Measurements from ENCODE around the gene ANLN. TPM values are rescaled to one million over a fixed set of nuclear protein-coding genes. Genes with fewer than 3 reads are reported as not detected.

Gene ANLN
- total and polyA plus RNA-seq, 2 donors from 2014 or later, result 0.17 to 1.2 TPM

- TF ChIP-seq CTCF (IDR thresholded peaks at IDR 0.05; ENCODE audit: borderline replicate concordance, extremely low read depth, insufficient read depth), result no peak
- Histone ChIP-seq H3K4me3 (ENCODE audit: low read length in 3 of 3) (no peak overlapping the region), H3K9me3 (ENCODE audit: control insufficient read depth in 2 of 3, insufficient read depth in 1 of 3, low read length in 3 of 3) (no peaks in the 10 kb centered on the region), H3K27ac (ENCODE audit: low read depth in 2 of 2, low read length in 2 of 2) (no peak overlapping the region), H3K36me3 (ENCODE audit: control insufficient read depth in 2 of 3, insufficient read depth in 3 of 3, low read length in 3 of 3) (no peaks in the 10 kb centered on the region), H3K4me1 (ENCODE audit: control insufficient read depth in 2 of 3, insufficient read depth in 2 of 3, low read depth in 1 of 3, low read length in 3 of 3) (no peaks in the 10 kb centered on the region), H3K27me3 (ENCODE audit: control insufficient read depth, insufficient read depth, low read length) (no peaks in the 10 kb centered on the region), H3K9ac (ENCODE audit: low read length in 3 of 3) (no peak overlapping the region)
- FAIRE-seq, result no peak
- intact Hi-C loops (cut with DNase I), result no loop called here
- DNase-seq, result no peak
These were observed 66.5 kb downstream of the ANLN start for GRCh38 chr7:36456138-36456537.

- DNase-seq, result no peak
- Histone ChIP-seq H3K9me3 (ENCODE audit: control insufficient read depth in 2 of 3, insufficient read depth in 1 of 3, low read length in 3 of 3) (no peaks in the 10 kb centered on the region), H3K27ac (ENCODE audit: low read depth in 2 of 2, low read length in 2 of 2) (no peak overlapping the region), H3K4me1 (ENCODE audit: control insufficient read depth in 2 of 3, insufficient read depth in 2 of 3, low read depth in 1 of 3, low read length in 3 of 3) (no peaks in the 10 kb centered on the region), H3K36me3 (ENCODE audit: control insufficient read depth in 2 of 3, insufficient read depth in 3 of 3, low read length in 3 of 3) (no peaks in the 10 kb centered on the region), H3K9ac (ENCODE audit: low read length in 3 of 3) (no peak overlapping the region), H3K27me3 (ENCODE audit: control insufficient read depth, insufficient read depth, low read length) (no peaks in the 10 kb centered on the region), H3K4me3 (ENCODE audit: low read length in 3 of 3) (no peak overlapping the region)
- TF ChIP-seq CTCF (IDR thresholded peaks at IDR 0.05; ENCODE audit: borderline replicate concordance, extremely low read depth, insufficient read depth), result no peak
- no peak for FAIRE-seq
- intact Hi-C loops (cut with DNase I), result no loop called here
These were observed 66.9 kb downstream of the ANLN start for GRCh38 chr7:36456548-36456947.

GRCh38 chr7:36459236-36459960 lies 69.7 kb downstream of the ANLN start:
- no peak overlapping the region for H3K4me3 ChIP-seq (ENCODE audit: low read length in 3 of 3)
- no peaks in the 10 kb centered on the region for H3K36me3 ChIP-seq (ENCODE audit: control insufficient read depth in 2 of 3, insufficient read depth in 3 of 3, low read length in 3 of 3)
- no peak for FAIRE-seq
- H3K9ac ChIP-seq (ENCODE audit: low read length in 3 of 3), result no peak overlapping the region
- no peak for DNase-seq
- H3K4me1 ChIP-seq (ENCODE audit: control insufficient read depth in 2 of 3, insufficient read depth in 2 of 3, low read depth in 1 of 3, low read length in 3 of 3), result no peaks in the 10 kb centered on the region
- H3K27ac ChIP-seq (ENCODE audit: low read depth in 2 of 2, low read length in 2 of 2), result no peak overlapping the region
- intact Hi-C loops (cut with DNase I), result no loop called here
- H3K27me3 ChIP-seq (ENCODE audit: control insufficient read depth, insufficient read depth, low read length), result no peaks in the 10 kb centered on the region
- H3K9me3 ChIP-seq (ENCODE audit: control insufficient read depth in 2 of 3, insufficient read depth in 1 of 3, low read length in 3 of 3), result no peaks in the 10 kb centered on the region
- TF ChIP-seq CTCF (IDR thresholded peaks at IDR 0.05; ENCODE audit: borderline replicate concordance, extremely low read depth, insufficient read depth), result no peak

Data from kidney (tissue), 14 donors.